GM12878 (cell line): ENCODE measurements around the gene MRPS5. TPM values are rescaled to one million over a fixed set of nuclear protein-coding genes. Genes with fewer than 3 reads are reported as not detected.
A peak's percentile ranks its signal among the peaks of the same experiment; 100 is the strongest.

Experiments
- ATAC-seq: fragments of 200-7000 bp; cut with Tn5 transposase; 3 replicates; pipeline ENCODE4 v1.9.1; 2020; ENCODE audit warnings: mild to moderate bottlenecking, moderate library complexity
- BruUV-seq: library from RNA; stranded (reverse); fragments of 400-500 nt; replicated peaks from 2 replicates; lab custom pipeline; 2021; lab: Mats Ljungman, UMichigan
- CTCF ChIA-PET: fragments of 300-600 bp; sonication (Branson Sonifier 250); formaldehyde crosslinking; extraction: SDS; loops from one replicate; lab custom pipeline; 2021; ENCODE audit warnings: inconsistent platforms; lab: Yijun Ruan, JAX
- POLR2A ChIA-PET: fragments of 350-600 bp; formaldehyde crosslinking; extraction: SDS; loops from one replicate; lab custom pipeline; 2021; ENCODE audit warnings: inconsistent platforms; lab: Charles Lee
- RAD21 ChIA-PET: fragments of 300-600 bp; sonication (Branson Sonifier 250); formaldehyde crosslinking; loops from one replicate; lab custom pipeline; 2023; ENCODE audit warnings: antibody characterized with exemption; ENCODE audit not compliant: unreplicated experiment; lab: Charles Lee
- SMC1A ChIA-PET: fragments of 300-600 bp; sonication (Branson Sonifier 250); formaldehyde crosslinking; loops from one replicate; lab custom pipeline; 2023; ENCODE audit not compliant: unreplicated experiment, uncharacterized antibody; lab: Charles Lee
- DNase-seq: peaks from one replicate; pipeline ENCODE4 v3.0.0-alpha.2; 2011; ENCODE audit warnings: low read depth, low spot score
- FAIRE-seq: peaks from 3 replicates; lab custom pipeline; 2011; peaks lifted over from hg19 to GRCh38; lab: Jason Lieb, UNC
- H2AFZ ChIP-seq: 2 replicates; pipeline ENCODE4 v1.6.0; 2011; ENCODE audit warnings: low read depth, low read length, control low read depth; ENCODE audit not compliant: control insufficient read depth
- H3K27ac ChIP-seq: 2 replicates; pipeline ENCODE4 v1.5.1; 2011; ENCODE audit warnings: control low read depth; ENCODE audit not compliant: control insufficient read depth, insufficient read depth
- H3K27me3 ChIP-seq, 2 experiments: replicated peaks in 1 of 2; 2 replicates each; pipeline versions ENCODE4 v1.6.0 to v1.6.1; 2011; ENCODE audit warnings: low read length in 1 of 2; ENCODE audit not compliant: control insufficient read depth in 2 of 2, insufficient read depth in 2 of 2
- H3K36me3 ChIP-seq, 2 experiments: 2 replicates each; pipeline ENCODE4 v1.5.1; 2011; ENCODE audit warnings: low read length in 1 of 2; ENCODE audit not compliant: control insufficient read depth in 2 of 2, insufficient read depth in 2 of 2
- H3K4me1 ChIP-seq: 2 replicates; pipeline ENCODE4 v1.6.1; 2011; ENCODE audit warnings: mild to moderate bottlenecking, low read length, moderate library complexity, mixed read lengths; ENCODE audit not compliant: control insufficient read depth, insufficient read depth
- H3K4me2 ChIP-seq: 2 replicates; pipeline ENCODE4 v1.6.0; 2011; ENCODE audit warnings: control low read depth; ENCODE audit not compliant: control insufficient read depth, insufficient read depth
- H3K4me3 ChIP-seq: fragments of 200-600 bp; sonication (generic); 2 replicates; pipeline ENCODE4 v1.5.1; 2016
- H3K79me2 ChIP-seq: 2 replicates; pipeline ENCODE4 v1.6.0; 2011; ENCODE audit warnings: low read length; ENCODE audit not compliant: control insufficient read depth, insufficient read depth
- H3K9ac ChIP-seq: 2 replicates; pipeline ENCODE4 v1.8.0; 2011; ENCODE audit warnings: low read length, control low read depth, mixed read lengths; ENCODE audit not compliant: control insufficient read depth, insufficient read depth
- H3K9me3 ChIP-seq: replicated peaks from 3 replicates; pipeline ENCODE4 v1.5.1; 2011; ENCODE audit warnings: mild to moderate bottlenecking, low read length; ENCODE audit not compliant: control insufficient read depth, insufficient read depth
- H4K20me1 ChIP-seq: 2 replicates; pipeline ENCODE4 v1.6.0; 2011; ENCODE audit not compliant: control insufficient read depth, insufficient read depth
- BHLHE40 ChIP-seq, 2 experiments: fragments of 450-650 bp in 1 of 2; IDR thresholded peaks; 2 replicates each; pipeline ENCODE4 v1.6.1; 2011 to 2017; ENCODE audit warnings: low read depth in 2 of 2, borderline replicate concordance in 1 of 2, improper control_type of control experiment in 1 of 2, low read length in 1 of 2, mild to moderate bottlenecking in 1 of 2
- EP300 ChIP-seq, 2 experiments: fragments of 150-350 bp in 1 of 2; IDR thresholded peaks; 2 replicates each; pipeline ENCODE4 v1.6.1; 2011 to 2012; ENCODE audit warnings: low read depth in 2 of 2, low read length in 2 of 2, borderline replicate concordance in 1 of 2, improper control_type of control experiment in 1 of 2, inconsistent platforms in 1 of 2; ENCODE audit not compliant: control insufficient read depth in 1 of 2
- POLR2AphosphoS2 ChIP-seq: IDR thresholded peaks from 2 replicates; pipeline ENCODE4 v1.6.1; 2011; ENCODE audit warnings: low read depth, mild to moderate bottlenecking, low read length, improper control_type of control experiment, moderate library complexity
- RAD21 ChIP-seq: IDR thresholded peaks from 2 replicates; pipeline ENCODE4 v1.6.1; 2011; ENCODE audit warnings: mild to moderate bottlenecking, low read depth, low read length, moderate library complexity; ENCODE audit not compliant: insufficient read depth
- SMAD1 ChIP-seq: fragments of 450-650 bp; IDR thresholded peaks from 2 replicates; pipeline ENCODE4 v1.6.1; 2018; ENCODE audit warnings: mild to moderate bottlenecking, low read depth; ENCODE audit not compliant: partially characterized antibody
- SP1 ChIP-seq: IDR thresholded peaks from one replicate; pipeline ENCODE4 v1.6.1; 2011; ENCODE audit warnings: low read depth, low read length
- TAF1 ChIP-seq: IDR thresholded peaks from 2 replicates; pipeline ENCODE4 v1.6.1; 2011; ENCODE audit warnings: mild to moderate bottlenecking, low read depth, low read length, borderline replicate concordance
- TCF12 ChIP-seq: IDR thresholded peaks from 2 replicates; pipeline ENCODE4 v1.6.1; 2011; ENCODE audit warnings: low read depth, mild to moderate bottlenecking, low read length
- WGBS: methylation state at CpG from one replicate; pipeline ENCODE4 v1.1.6; 2016; ENCODE audit warnings: low lambda C conversion rate; ENCODE audit not compliant: insufficient replicate concordance, insufficient coverage; ENCODE audit errors: missing lambda C conversion rate; 5-methylcytosine and 5-hydroxymethylcytosine counted together
- in situ Hi-C: fragments of 300-500 bp; cut with MboI; formaldehyde crosslinking; loops from 9 replicates; pipeline ENCODE4 v1.14.3; 2018; ENCODE audit warnings: mixed read lengths
- intact Hi-C: fragments of 100-400 bp; cut with micrococcal nuclease; formaldehyde crosslinking; loops from one replicate; pipeline ENCODE4 v1.14.2; 2022; ENCODE audit not compliant: unreplicated experiment
- polyA plus RNA-seq, 11 experiments: library from polyadenylated mRNA; depleted of rRNA in 4 of 11; unstranded in 6 of 11; stranded (reverse) in 5 of 11; fragments of >200 nt; fragmentation: Nextera tagmentation in 4 of 11; fragmentation: Illumina TruSeq in 1 of 11; extraction: Ambion mirVana in 4 of 11; extraction: Trizol in 1 of 11; gene quantifications; 1 replicate in 1 of 11; 2 replicates in 10 of 11; pipeline versions ENCODE4 v1.2.1 to v1.2.3, GENCODE V29; 2011 to 2016; ENCODE audit warnings: inconsistent platforms in 2 of 11, missing spikeins in 2 of 11, low read depth in 1 of 11
- total RNA-seq, 4 experiments: library from RNA; depleted of rRNA in 3 of 4; stranded (reverse); fragments of >200 nt in 3 of 4; fragmentation: Illumina TruSeq in 1 of 4; extraction: Trizol in 1 of 4; gene quantifications; 2 replicates each; pipeline versions ENCODE4 v1.2.1 to v1.2.3, GENCODE V29; 2013 to 2021
- TF ChIP-seq, protein P1 (sequence below): fragments of 450-650 bp; IDR thresholded peaks from 2 replicates; pipeline ENCODE4 v1.6.1; 2017; ENCODE audit warnings: mild to moderate bottlenecking, low read depth, inconsistent platforms; ENCODE audit not compliant: poor library complexity, severe bottlenecking
- TF ChIP-seq, protein P2 (sequence below): IDR thresholded peaks from 2 replicates; pipeline ENCODE4 v1.6.1; 2011; ENCODE audit warnings: low read depth, mild to moderate bottlenecking, low read length, moderate library complexity, borderline replicate concordance; ENCODE audit errors: extremely low read depth
- TF ChIP-seq, protein P3 (sequence below): IDR thresholded peaks from 2 replicates; pipeline ENCODE4 v1.6.1; 2012; ENCODE audit warnings: low read depth, low read length, improper control_type of control experiment

Gene MRPS5
- total and polyA plus RNA-seq, 10 of the 15 experiments (the other 5 are each of a cell fraction or from before 2014, with no cell fraction given) = 54.8 to 93.0 (median 76.3) TPM

DNA sequence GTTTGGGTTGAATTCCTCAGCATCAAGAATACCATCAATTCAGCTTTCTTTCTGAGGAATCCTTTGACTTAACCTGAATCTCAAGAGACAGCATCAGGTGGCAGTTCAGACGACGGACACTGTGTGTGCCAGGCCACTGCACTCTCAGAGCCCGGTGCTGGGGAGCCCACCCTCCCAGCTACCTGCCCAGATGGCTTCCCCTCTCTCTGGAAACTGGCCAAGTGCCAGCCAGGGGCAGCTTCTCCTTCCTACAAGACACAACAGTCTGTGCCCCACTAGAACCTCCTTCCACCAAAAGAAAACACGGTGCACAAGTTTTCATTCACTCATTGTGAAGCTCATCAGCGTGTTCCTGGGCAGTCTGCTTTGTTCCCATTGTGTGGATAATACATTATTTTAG is 67.6 kb downstream of the MRPS5 start:
- no peak overlapping the region for H3K9ac ChIP-seq
- intact Hi-C loops (no loop called here), in situ Hi-C loops (no loop called here)
- H2AFZ ChIP-seq = no peak overlapping the region
- RAD21 ChIA-PET = interaction anchor here (0.8 to 8.1 kb wide), 5 partner anchors 10 to 71 kb away, joined by 3 to 92 read pairs (median 22); partner anchors contain the start of gene MAL
- POLR2A ChIA-PET = interaction anchor here (1.3 to 3.8 kb wide), 3 partner anchors 9 to 30 kb away, joined by 4 to 20 read pairs (median 15); no protein-coding TSS in a partner anchor
- 19% methylated on average over 5 of the region's 5 CpGs for WGBS
- no peak overlapping the region for H3K4me3 ChIP-seq
- ATAC-seq (no peak), DNase-seq (no peak), FAIRE-seq (no peak)
- no peaks in the 10 kb centered on the region for H3K36me3 ChIP-seq
- H3K4me1 ChIP-seq = peaks cover 21% of the 10 kb centered on the region
- H3K9me3 ChIP-seq = no peaks in the 10 kb centered on the region
- no peak overlapping the region for H3K27ac ChIP-seq
- no TSS peak for BruUV-seq
- TF ChIP-seq, protein P1, sequence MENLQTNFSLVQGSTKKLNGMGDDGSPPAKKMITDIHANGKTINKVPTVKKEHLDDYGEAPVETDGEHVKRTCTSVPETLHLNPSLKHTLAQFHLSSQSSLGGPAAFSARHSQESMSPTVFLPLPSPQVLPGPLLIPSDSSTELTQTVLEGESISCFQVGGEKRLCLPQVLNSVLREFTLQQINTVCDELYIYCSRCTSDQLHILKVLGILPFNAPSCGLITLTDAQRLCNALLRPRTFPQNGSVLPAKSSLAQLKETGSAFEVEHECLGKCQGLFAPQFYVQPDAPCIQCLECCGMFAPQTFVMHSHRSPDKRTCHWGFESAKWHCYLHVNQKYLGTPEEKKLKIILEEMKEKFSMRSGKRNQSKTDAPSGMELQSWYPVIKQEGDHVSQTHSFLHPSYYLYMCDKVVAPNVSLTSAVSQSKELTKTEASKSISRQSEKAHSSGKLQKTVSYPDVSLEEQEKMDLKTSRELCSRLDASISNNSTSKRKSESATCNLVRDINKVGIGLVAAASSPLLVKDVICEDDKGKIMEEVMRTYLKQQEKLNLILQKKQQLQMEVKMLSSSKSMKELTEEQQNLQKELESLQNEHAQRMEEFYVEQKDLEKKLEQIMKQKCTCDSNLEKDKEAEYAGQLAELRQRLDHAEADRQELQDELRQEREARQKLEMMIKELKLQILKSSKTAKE = no peak
- no peak for TF ChIP-seq SMAD1
- H3K79me2 ChIP-seq = no peaks in the 10 kb centered on the region
- H3K4me2 ChIP-seq = no peak overlapping the region
- CTCF ChIA-PET = interaction anchor here (0.8 to 7.9 kb wide), 15 partner anchors 9 to 181 kb away, joined by 3 to 134 read pairs (median 8); partner anchors contain the start of genes MAL and ZNF2
- no peaks in the 10 kb centered on the region for H4K20me1 ChIP-seq
- H3K27me3 ChIP-seq = no peaks in the 10 kb centered on the region
- SMC1A ChIA-PET = interaction anchor here (0.8 to 7.8 kb wide), 9 partner anchors 9 to 141 kb away, joined by 3 to 94 read pairs (median 7); partner anchors contain the start of gene MAL

DNA sequence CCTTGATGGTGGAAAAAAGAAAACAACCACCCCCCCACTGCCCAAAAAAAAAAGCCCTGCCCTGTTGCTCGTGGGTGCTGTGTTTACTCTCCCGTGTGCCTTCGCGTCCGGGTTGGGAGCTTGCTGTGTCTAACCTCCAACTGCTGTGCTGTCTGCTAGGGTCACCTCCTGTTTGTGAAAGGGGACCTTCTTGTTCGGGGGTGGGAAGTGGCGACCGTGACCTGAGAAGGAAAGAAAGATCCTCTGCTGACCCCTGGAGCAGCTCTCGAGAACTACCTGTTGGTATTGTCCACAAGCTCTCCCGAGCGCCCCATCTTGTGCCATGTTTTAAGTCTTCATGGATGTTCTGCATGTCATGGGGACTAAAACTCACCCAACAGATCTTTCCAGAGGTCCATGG is 68.1 kb downstream of the MRPS5 start:
- CTCF ChIA-PET = interaction anchor here (0.8 to 7.9 kb wide), 14 partner anchors 9 to 180 kb away, joined by 3 to 134 read pairs (median 9); partner anchors contain the start of gene MAL
- H3K79me2 ChIP-seq = no peaks in the 10 kb centered on the region
- DNase-seq (no peak), ATAC-seq (peak; percentile 25; the same call in 2 of the 3 replicates), FAIRE-seq (no peak)
- H4K20me1 ChIP-seq = no peaks in the 10 kb centered on the region
- intact Hi-C loops (loop anchor here (1.0 kb wide), 1 partner anchor 30 kb away; no protein-coding TSS in a partner anchor), in situ Hi-C loops (no loop called here)
- no peak overlapping the region for H3K9ac ChIP-seq
- SMC1A ChIA-PET = interaction anchor here (0.7 to 7.8 kb wide), 9 partner anchors 10 to 141 kb away, joined by 3 to 94 read pairs (median 7); partner anchors contain the start of gene MAL
- no peak overlapping the region for H3K27ac ChIP-seq
- H3K36me3 ChIP-seq = no peaks in the 10 kb centered on the region
- H3K4me2 ChIP-seq = no peak overlapping the region
- 55% methylated on average over 11 of the region's 11 CpGs for WGBS
- H3K27me3 ChIP-seq = no peaks in the 10 kb centered on the region
- POLR2A ChIA-PET = interaction anchor here (0.8 to 3.8 kb wide), 5 partner anchors 9 to 30 kb away, joined by 3 to 20 read pairs (median 4); no protein-coding TSS in a partner anchor
- no peaks in the 10 kb centered on the region for H3K9me3 ChIP-seq
- H2AFZ ChIP-seq = no peak overlapping the region
- H3K4me1 ChIP-seq = peaks cover 26% of the 10 kb centered on the region
- RAD21 ChIA-PET = interaction anchor here (0.8 to 8.1 kb wide), 5 partner anchors 10 to 70 kb away, joined by 3 to 92 read pairs (median 22); partner anchors contain the start of gene MAL
- BruUV-seq = TSS peak; percentile 84
- no peak overlapping the region for H3K4me3 ChIP-seq
- TF ChIP-seq, protein P2, sequence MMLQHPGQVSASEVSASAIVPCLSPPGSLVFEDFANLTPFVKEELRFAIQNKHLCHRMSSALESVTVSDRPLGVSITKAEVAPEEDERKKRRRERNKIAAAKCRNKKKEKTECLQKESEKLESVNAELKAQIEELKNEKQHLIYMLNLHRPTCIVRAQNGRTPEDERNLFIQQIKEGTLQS = no peak
- TF ChIP-seq BHLHE40 (IDR thresholded peaks at IDR 0.05; ENCODE audit: borderline replicate concordance in 1 of 2, low read depth in 2 of 2, low read length in 1 of 2) (peak in 1 of 2 experiments; percentile 19; a peak in 1 of 4 replicates), EP300 (IDR thresholded peaks at IDR 0.05; ENCODE audit: borderline replicate concordance in 1 of 2, control insufficient read depth in 1 of 2, low read depth in 2 of 2, low read length in 2 of 2) (no peak), TAF1 (no peak), TCF12 (no peak), RAD21 (peak; percentile 72), SP1 (no peak), POLR2AphosphoS2 (no peak)
- TF ChIP-seq, protein P3, sequence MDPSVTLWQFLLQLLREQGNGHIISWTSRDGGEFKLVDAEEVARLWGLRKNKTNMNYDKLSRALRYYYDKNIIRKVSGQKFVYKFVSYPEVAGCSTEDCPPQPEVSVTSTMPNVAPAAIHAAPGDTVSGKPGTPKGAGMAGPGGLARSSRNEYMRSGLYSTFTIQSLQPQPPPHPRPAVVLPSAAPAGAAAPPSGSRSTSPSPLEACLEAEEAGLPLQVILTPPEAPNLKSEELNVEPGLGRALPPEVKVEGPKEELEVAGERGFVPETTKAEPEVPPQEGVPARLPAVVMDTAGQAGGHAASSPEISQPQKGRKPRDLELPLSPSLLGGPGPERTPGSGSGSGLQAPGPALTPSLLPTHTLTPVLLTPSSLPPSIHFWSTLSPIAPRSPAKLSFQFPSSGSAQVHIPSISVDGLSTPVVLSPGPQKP = no peak
